ENCODE data around the gene ABCB9.

ABCB9 gene

GRCh38 chr12:122981587-122982476 is 15.6 kb upstream of the ABCB9 start:
- DNase-seq (ENCODE audit: low read depth): no peak

- no peak for DNase-seq (ENCODE audit: low read depth)
These were observed 14.8 kb upstream of the ABCB9 start for GRCh38 chr12:122981036-122981471.

GRCh38 chr12:122980183-122981035 is 14.1 kb upstream of the ABCB9 start, which contains the start of gene ARL6IP4:
ARL6IP4 (plus strand) TSS chr12:122980681; CDS start chr12:122981140, 459 bp downstream.
- peak; percentile 40 for DNase-seq (ENCODE audit: low read depth)

- no peak for DNase-seq (ENCODE audit: low read depth)
These were observed 13.6 kb upstream of the ABCB9 start for GRCh38 chr12:122979908-122980182.

GRCh38 chr12:122979001-122979907 is 13.0 kb upstream of the ABCB9 start:
- DNase-seq (ENCODE audit: low read depth): no peak

GRCh38 chr12:122978507-122978955 is 12.3 kb upstream of the ABCB9 start:
- DNase-seq (ENCODE audit: low read depth): no peak

- no peak for DNase-seq (ENCODE audit: low read depth)
These were observed 11.6 kb upstream of the ABCB9 start for GRCh38 chr12:122977655-122978392.

- DNase-seq (ENCODE audit: low read depth): no peak
These were observed 10.9 kb upstream of the ABCB9 start for GRCh38 chr12:122977153-122977552.

- DNase-seq (ENCODE audit: low read depth): no peak
These were observed 10.3 kb upstream of the ABCB9 start for GRCh38 chr12:122976648-122976975.

- no peak for DNase-seq (ENCODE audit: low read depth)
These were observed 9.8 kb upstream of the ABCB9 start for GRCh38 chr12:122975790-122976647.

GRCh38 chr12:122974892-122975789 is 8.9 kb upstream of the ABCB9 start, which contains the start of gene OGFOD2:
OGFOD2 (plus strand) TSS chr12:122975244; CDS start chr12:122975252, 8 bp downstream.
- DNase-seq (ENCODE audit: low read depth): peak; percentile 89

- peak; percentile 97 for DNase-seq (ENCODE audit: low read depth)
These were observed 8.1 kb upstream of the ABCB9 start for GRCh38 chr12:122974274-122974891.

GRCh38 chr12:122969676-122970075 is 3.4 kb upstream of the ABCB9 start:
- no peak for DNase-seq (ENCODE audit: low read depth)

- no peak for DNase-seq (ENCODE audit: low read depth)
These were observed 1.8 kb upstream of the ABCB9 start for GRCh38 chr12:122968104-122968503.

GRCh38 chr12:122966743-122967550 is 684 bp upstream of the ABCB9 start:
- DNase-seq (ENCODE audit: low read depth): no peak

GRCh38 chr12:122965321-122965751 is 927 bp downstream of the ABCB9 start:
- no peak for DNase-seq (ENCODE audit: low read depth)

- DNase-seq (ENCODE audit: low read depth): no peak
These were observed 1.6 kb downstream of the ABCB9 start for GRCh38 chr12:122964439-122965257.

Measured in T-helper 22 cell (primary cell).